Large intestine (tissue), 3 donors: ENCODE measurements around the gene TSC22D2. TPM values are rescaled to one million over a fixed set of nuclear protein-coding genes. Genes with fewer than 3 reads are reported as not detected.

Experiments
- DNase-seq, 2 donors: peaks; one replicate each; pipeline versions ENCODE4 v3.0.0 to v3.0.0-alpha.2; 2013
- H3K27ac ChIP-seq: one replicate; pipeline ENCODE4 v1.5.1; 2013; ENCODE audit warnings: low read length
- H3K27me3 ChIP-seq: 2 replicates; pipeline ENCODE4 v1.6.1; 2013; ENCODE audit warnings: low read length; ENCODE audit not compliant: control insufficient read depth, insufficient read depth
- H3K36me3 ChIP-seq: 2 replicates; pipeline ENCODE4 v1.6.1; 2013; ENCODE audit warnings: low read length; ENCODE audit not compliant: control insufficient read depth, insufficient read depth
- H3K4me1 ChIP-seq: one replicate; pipeline ENCODE4 v1.6.1; 2013; ENCODE audit warnings: low read length; ENCODE audit not compliant: control insufficient read depth, insufficient read depth
- H3K4me3 ChIP-seq: one replicate; pipeline ENCODE4 v1.5.1; 2013; ENCODE audit warnings: low read length
- H3K9me3 ChIP-seq: one replicate; pipeline ENCODE4 v1.6.1; 2013; ENCODE audit warnings: mild to moderate bottlenecking, low read depth, low read length, moderate library complexity; ENCODE audit not compliant: control insufficient read depth
- WGBS: methylation state at CpG from one replicate; pipeline ENCODE4 v1.1.5; 2013; ENCODE audit warnings: low lambda C conversion rate; ENCODE audit not compliant: insufficient coverage; 5-methylcytosine and 5-hydroxymethylcytosine counted together
- polyA plus RNA-seq: library from polyadenylated mRNA; unstranded; fragments of 120-200 nt; gene quantifications from one replicate; pipeline ENCODE4 v1.2.1, GENCODE V29; 2013

Gene TSC22D2
- polyA plus RNA-seq, 1 donor = 45.0 TPM

DNA sequence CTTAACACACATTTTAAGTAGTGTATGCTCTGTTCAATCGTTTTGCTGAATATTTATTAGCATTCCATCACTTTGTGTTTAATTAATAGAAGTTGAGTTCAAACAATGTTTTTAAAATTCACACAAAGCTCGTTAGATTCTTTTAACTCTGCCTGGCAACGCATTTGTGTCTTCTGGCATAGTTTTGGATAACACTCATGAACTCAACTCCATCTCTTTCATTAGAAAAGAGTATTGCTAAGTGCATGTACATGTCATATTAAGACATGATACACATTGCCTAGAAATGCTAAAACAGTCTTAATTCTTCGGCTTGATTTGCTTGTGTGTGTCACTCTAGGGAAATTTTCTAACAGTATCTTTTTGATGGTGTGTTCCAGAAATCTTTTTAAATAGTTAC is 15.7 kb downstream of the TSC22D2 start:
- no peaks in the 10 kb centered on the region for H3K27me3 ChIP-seq
- H3K4me1 ChIP-seq = peaks cover 10% of the 10 kb centered on the region
- no peaks in the 10 kb centered on the region for H3K9me3 ChIP-seq
- DNase-seq = no peak
- no peak overlapping the region for H3K4me3 ChIP-seq
- peaks cover 5% of the 10 kb centered on the region for H3K36me3 ChIP-seq
- 80% methylated on average over 3 of the region's 4 CpGs for WGBS
- H3K27ac ChIP-seq = no peak overlapping the region

DNA sequence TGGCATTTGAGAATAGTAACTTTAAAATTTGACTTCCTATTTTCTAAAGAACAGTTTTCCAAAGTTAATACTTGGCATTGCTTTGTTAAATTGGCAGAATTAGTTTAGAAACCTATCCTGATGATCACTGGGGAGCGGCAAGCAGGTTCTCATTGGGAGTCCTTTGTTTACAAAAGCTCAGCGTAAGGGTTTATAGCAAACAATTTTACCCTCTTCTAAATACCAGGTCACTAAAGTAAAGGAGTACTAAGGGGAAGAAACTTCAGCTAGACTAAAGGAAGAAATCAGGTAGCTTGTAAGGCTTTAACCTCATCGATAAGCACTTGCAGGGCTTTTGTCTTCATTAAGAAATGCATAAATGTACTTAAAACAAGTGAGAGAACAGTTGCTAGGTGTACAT is 18.2 kb downstream of the TSC22D2 start:
- WGBS = no CpG with 5 or more reads among the region's 3 CpGs
- H3K4me1 ChIP-seq = peaks cover 2% of the 10 kb centered on the region

DNA sequence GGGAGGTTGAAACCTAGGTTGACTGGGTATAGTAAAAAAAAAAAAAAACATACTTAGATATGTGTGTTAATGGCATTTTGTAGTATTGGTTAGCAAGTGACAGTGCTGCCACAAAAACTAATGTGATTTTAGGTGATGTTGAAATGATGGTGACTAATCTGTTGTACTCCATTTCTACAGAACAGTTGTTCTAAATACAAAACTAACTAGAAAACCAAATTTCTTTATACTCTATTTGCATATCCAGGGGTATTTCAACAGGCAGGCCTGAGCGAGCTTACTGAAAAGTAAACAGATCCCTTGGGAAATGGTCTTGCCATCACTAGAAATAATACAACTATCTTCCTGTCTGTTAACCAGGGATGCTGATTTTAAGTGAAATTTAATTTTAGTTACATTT is 20.5 kb downstream of the TSC22D2 start:
- H3K36me3 ChIP-seq = peaks cover 6% of the 10 kb centered on the region
- no peak overlapping the region for H3K4me3 ChIP-seq
- no peaks in the 10 kb centered on the region for H3K4me1 ChIP-seq
- WGBS = no CpG with 5 or more reads among the region's 1 CpG
- DNase-seq = no peak
- H3K27me3 ChIP-seq = no peaks in the 10 kb centered on the region
- H3K9me3 ChIP-seq = no peaks in the 10 kb centered on the region
- H3K27ac ChIP-seq = no peak overlapping the region

More for the DNA sequence above, 18.2 kb downstream of the TSC22D2 start:
- Histone ChIP-seq H3K27ac (no peak overlapping the region), H3K9me3 (no peaks in the 10 kb centered on the region), H3K36me3 (peaks cover 9% of the 10 kb centered on the region), H3K27me3 (no peaks in the 10 kb centered on the region), H3K4me3 (no peak overlapping the region)
- no peak for DNase-seq

DNA sequence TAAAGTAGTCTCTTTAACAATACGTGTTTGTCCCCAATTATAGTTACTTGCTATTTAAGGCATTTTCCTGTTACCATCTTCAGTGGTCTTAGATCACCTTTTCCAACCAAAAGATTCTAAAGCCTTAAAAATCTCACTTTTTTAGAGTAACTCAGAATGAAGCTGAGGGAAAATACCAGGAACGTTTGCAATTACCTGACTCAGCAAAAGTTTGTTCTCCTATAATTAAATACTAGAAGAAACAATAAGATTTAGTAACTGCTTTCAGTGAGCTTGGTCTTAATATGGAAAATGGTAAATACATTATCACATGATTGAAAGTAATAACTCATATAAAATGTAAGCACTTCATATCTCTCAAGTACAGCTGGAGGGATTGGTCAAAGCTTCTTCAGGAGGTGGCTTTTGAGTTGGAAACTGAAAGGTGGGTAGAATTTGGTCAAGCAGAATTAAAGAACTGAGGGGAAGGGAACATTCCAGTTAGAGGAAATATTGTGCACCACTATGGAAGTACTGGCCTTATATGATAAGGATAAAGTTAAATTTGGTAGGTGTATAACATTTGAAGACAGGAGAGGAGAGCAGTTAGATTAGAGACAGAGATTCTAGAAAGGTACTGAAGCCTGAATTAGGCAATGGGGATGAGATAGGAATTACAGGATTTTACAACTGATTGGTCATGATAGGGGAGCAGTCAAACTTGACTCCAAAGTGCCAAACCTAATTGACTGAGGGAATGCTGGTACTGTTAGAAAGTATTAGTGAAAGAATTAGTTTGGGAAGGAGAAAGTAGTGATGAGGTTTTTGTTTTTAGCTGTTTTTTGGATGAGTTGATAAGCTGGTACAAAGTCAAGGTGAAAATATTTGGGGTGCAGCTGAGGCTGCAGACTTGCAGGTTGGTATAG is 21.9 kb downstream of the TSC22D2 start:
- WGBS = 67% methylated on average over 1 of the region's 2 CpGs
- H3K4me1 ChIP-seq = no peaks in the 10 kb centered on the region

DNA sequence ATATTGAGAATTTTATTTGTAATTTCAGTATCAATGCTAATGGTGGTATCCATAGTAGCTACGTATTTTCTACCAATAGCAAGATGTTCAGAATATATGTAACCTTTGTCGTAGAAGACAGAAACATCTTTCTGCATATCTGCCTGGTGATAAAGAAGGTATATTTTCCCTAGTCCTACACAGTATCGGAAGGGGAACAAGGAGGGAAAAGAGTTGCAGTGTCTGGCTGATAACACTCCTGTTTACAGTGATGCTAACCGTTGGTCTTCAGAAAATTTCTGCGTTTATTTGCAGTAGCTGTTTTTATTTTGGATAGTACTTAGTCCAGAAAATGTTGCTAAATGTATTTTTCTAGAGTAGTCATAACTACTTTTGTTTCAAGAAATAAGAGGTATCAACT is 25.2 kb downstream of the TSC22D2 start:
- peaks cover 4% of the 10 kb centered on the region for H3K36me3 ChIP-seq
- H3K27ac ChIP-seq = no peak overlapping the region
- no peak for DNase-seq
- H3K27me3 ChIP-seq = no peaks in the 10 kb centered on the region
- no peaks in the 10 kb centered on the region for H3K9me3 ChIP-seq
- WGBS = 92% methylated on average over 2 of the region's 5 CpGs
- H3K4me3 ChIP-seq = no peak overlapping the region
- no peaks in the 10 kb centered on the region for H3K4me1 ChIP-seq

More for the DNA sequence above, 21.9 kb downstream of the TSC22D2 start:
- peaks cover 6% of the 10 kb centered on the region for H3K36me3 ChIP-seq
- no peaks in the 10 kb centered on the region for H3K9me3 ChIP-seq
- no peak for DNase-seq
- no peak overlapping the region for H3K27ac ChIP-seq
- H3K27me3 ChIP-seq = no peaks in the 10 kb centered on the region
- H3K4me3 ChIP-seq = no peak overlapping the region

DNA sequence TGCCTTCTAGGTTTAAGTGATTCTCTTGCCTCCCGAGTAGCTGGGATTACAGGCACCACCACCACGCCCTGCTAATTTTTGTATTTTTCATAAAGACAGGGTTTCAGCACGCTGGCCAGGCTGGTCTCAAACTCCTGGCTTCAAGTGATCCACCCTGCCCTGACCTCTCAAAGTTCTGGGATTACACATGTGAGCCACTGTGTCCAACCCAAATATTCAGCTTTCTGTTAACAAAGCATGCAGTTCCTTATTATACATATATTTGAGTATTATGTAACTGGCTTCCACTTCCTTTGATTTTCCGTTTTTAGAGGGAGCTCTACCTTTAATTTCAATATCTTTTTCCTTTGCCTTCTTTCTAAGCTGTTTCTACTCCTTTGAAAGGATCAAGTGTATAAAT is 26.1 kb downstream of the TSC22D2 start:
- WGBS = 80% methylated on average over 1 of the region's 4 CpGs
- H3K27me3 ChIP-seq = no peaks in the 10 kb centered on the region
- DNase-seq = no peak
- no peak overlapping the region for H3K4me3 ChIP-seq
- H3K27ac ChIP-seq = no peak overlapping the region
- no peaks in the 10 kb centered on the region for H3K4me1 ChIP-seq
- H3K36me3 ChIP-seq = peaks cover 1% of the 10 kb centered on the region
- no peaks in the 10 kb centered on the region for H3K9me3 ChIP-seq

DNA sequence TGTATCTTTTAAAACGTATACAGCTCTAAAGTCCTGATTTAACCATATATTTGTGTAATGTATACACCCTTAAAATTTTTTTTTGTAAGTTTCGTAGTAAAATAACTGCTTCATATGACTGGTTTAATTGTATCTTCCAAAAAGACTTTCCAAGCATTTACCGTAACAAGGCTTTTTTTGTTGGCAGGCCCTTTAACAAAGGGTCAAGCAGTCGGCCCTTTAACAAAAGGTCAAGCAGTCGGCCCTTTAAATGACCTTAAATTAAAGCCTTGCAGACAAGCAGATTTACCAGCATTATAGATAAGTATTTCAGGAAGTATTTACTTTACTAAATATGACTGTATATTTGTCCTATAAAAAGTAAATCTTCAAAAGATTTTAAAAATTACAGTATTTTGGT is 28.1 kb downstream of the TSC22D2 start:
- WGBS = 100% methylated on average over 1 of the region's 5 CpGs
- no peaks in the 10 kb centered on the region for H3K4me1 ChIP-seq
- DNase-seq = no peak
- no peak overlapping the region for H3K27ac ChIP-seq
- H3K36me3 ChIP-seq = no peaks in the 10 kb centered on the region
- H3K4me3 ChIP-seq = no peak overlapping the region
- no peaks in the 10 kb centered on the region for H3K9me3 ChIP-seq
- no peaks in the 10 kb centered on the region for H3K27me3 ChIP-seq

DNA sequence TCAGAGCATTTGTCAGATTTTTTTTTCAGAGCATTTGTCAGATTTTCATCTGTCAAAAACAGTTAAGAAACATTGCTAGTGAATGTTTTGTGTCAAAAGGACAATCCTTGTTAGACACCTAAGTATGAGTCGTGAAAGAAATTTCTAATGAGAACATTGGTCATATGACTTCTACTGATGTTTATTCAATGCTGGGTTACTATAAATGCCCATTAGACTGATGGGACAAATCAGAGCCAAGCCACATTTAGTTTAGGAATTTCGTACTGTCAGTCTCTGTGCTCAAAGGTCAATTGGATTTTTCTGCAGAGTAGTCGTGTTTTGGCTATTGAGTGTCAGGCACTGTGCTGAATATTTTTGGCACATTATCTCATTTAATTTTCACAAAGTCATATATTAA is 31.6 kb downstream of the TSC22D2 start:
- no peaks in the 10 kb centered on the region for H3K4me1 ChIP-seq
- H3K9me3 ChIP-seq = no peaks in the 10 kb centered on the region
- no peak for DNase-seq
- no CpG with 5 or more reads among the region's 3 CpGs for WGBS
- no peaks in the 10 kb centered on the region for H3K27me3 ChIP-seq
- H3K36me3 ChIP-seq = peaks cover 7% of the 10 kb centered on the region
- no peak overlapping the region for H3K27ac ChIP-seq
- no peak overlapping the region for H3K4me3 ChIP-seq

DNA sequence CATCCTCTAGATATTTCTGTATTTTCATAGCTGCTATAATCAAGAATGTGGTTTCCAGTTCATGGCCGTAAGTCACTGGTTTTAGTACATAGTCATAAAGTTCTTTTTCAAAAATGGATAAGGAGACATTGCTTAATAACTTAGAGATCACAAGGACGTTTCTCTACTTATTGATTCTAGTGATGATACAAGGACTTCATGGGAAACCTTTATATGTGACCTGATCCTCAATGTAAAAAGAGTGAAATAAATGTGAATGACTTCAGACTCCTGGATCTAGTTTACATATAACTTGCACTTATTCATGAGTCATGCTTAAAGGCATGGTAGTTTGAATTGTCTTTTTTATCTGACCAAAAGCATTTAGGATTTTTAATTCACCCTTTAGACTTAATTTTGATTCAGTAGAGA is 35.2 kb downstream of the TSC22D2 start:
- Histone ChIP-seq H3K9me3 (no peaks in the 10 kb centered on the region), H3K4me1 (peaks cover 6% of the 10 kb centered on the region), H3K4me3 (no peak overlapping the region), H3K36me3 (peaks cover 10% of the 10 kb centered on the region), H3K27me3 (no peaks in the 10 kb centered on the region), H3K27ac (no peak overlapping the region)
- DNase-seq = peak in 1 of 2 donors; percentile 35
- WGBS = no CpG with 5 or more reads among the region's 2 CpGs

DNA sequence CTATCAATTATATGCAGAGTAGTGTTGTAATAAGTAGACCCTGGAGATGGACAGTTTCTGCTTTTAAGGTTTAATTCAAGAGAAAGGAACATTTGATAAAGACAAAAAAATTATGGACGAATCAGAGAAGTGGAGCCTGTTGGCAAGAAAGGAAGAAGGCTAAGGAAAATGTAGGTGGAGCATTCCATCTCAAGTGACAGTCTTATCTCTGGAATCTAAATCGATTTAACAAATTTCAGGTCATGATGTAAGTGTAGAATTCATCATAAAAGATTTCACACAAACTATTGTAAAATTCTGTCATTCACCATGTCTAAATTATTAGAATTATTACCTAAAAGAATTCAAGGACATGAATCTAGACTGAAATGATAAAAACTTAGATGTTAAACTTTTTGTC is 36.3 kb downstream of the TSC22D2 start:
- no peak for DNase-seq
- Histone ChIP-seq H3K4me1 (peaks cover 9% of the 10 kb centered on the region), H3K27ac (no peak overlapping the region), H3K4me3 (no peak overlapping the region), H3K36me3 (peaks cover 10% of the 10 kb centered on the region), H3K9me3 (no peaks in the 10 kb centered on the region), H3K27me3 (no peaks in the 10 kb centered on the region)
- WGBS = 91% methylated on average over 1 of the region's 2 CpGs
